OCI-LY1 (cell line): ENCODE data around the gene CCR9.

ENCODE experiments used
- H2AFZ ChIP-seq: fragments of 200-600 bp; sonication (generic), shearing (Covaris generic); 2 replicates; pipeline ENCODE4 v1.6.0; 2014; ENCODE audit warnings: antibody characterized with exemption, mild to moderate bottlenecking, low read length
- H3F3A ChIP-seq: fragments of 200-600 bp; sonication (generic), shearing (Covaris generic); 2 replicates; pipeline ENCODE4 v1.6.0; 2014; ENCODE audit warnings: mild to moderate bottlenecking, antibody characterized with exemption, low read length, moderate library complexity; ENCODE audit not compliant: insufficient read depth
- H3K27ac ChIP-seq: fragments of 200-600 bp; sonication (generic); 2 replicates; pipeline ENCODE4 v1.5.1; 2014; ENCODE audit warnings: low read length, mixed run types, mild to moderate bottlenecking, low read depth; ENCODE audit not compliant: poor library complexity, severe bottlenecking
- H3K27me3 ChIP-seq: fragments of 200-600 bp; sonication (generic); 2 replicates; pipeline ENCODE4 v1.6.0; 2014; ENCODE audit warnings: antibody characterized with exemption, mild to moderate bottlenecking, low read length, moderate library complexity; ENCODE audit not compliant: insufficient read depth
- H3K36me3 ChIP-seq: fragments of 200-600 bp; sonication (generic); 2 replicates; pipeline ENCODE4 v1.6.1; 2014; ENCODE audit warnings: mild to moderate bottlenecking, antibody characterized with exemption, low read length, moderate library complexity, mixed read lengths; ENCODE audit not compliant: insufficient read depth
- H3K4me1 ChIP-seq: fragments of 200-600 bp; sonication (generic); 2 replicates; pipeline ENCODE4 v1.5.1; 2014; ENCODE audit warnings: mild to moderate bottlenecking, low read length, moderate library complexity; ENCODE audit not compliant: insufficient read depth, severe bottlenecking
- H3K4me2 ChIP-seq: fragments of 200-600 bp; sonication (generic), shearing (Covaris generic); 2 replicates; pipeline ENCODE4 v1.6.1; 2014; ENCODE audit warnings: low read length
- H3K4me3 ChIP-seq: fragments of 200-600 bp; sonication (generic); 2 replicates; pipeline ENCODE4 v1.5.1; 2014; ENCODE audit warnings: low read length, low read depth, mild to moderate bottlenecking, mixed read lengths; ENCODE audit not compliant: poor library complexity, severe bottlenecking
- H3K79me2 ChIP-seq: fragments of 200-600 bp; shearing (Covaris generic); 2 replicates; pipeline ENCODE4 v1.6.1; 2016; ENCODE audit warnings: mixed run types, low read length, mixed read lengths; ENCODE audit not compliant: insufficient read depth
- H3K9ac ChIP-seq: fragments of 200-600 bp; sonication (generic), shearing (Covaris generic); 2 replicates; pipeline ENCODE4 v1.6.1; 2014; ENCODE audit warnings: mild to moderate bottlenecking, low read length, mixed read lengths
- H3K9me2 ChIP-seq: fragments of 200-600 bp; sonication (generic), shearing (Covaris generic); 2 replicates; pipeline ENCODE4 v1.6.1; 2014; ENCODE audit warnings: low read depth, mild to moderate bottlenecking, low read length, mixed read lengths
- H3K9me3 ChIP-seq: fragments of 200-600 bp; shearing (Covaris generic); 2 replicates; pipeline ENCODE4 v1.6.1; 2014; ENCODE audit warnings: low read length, mixed read lengths
- H4K20me1 ChIP-seq: fragments of 200-600 bp; sonication (generic), shearing (Covaris generic); 2 replicates; pipeline ENCODE4 v1.6.0; 2016; ENCODE audit warnings: mild to moderate bottlenecking, low read length; ENCODE audit not compliant: insufficient read depth
- CTCF ChIP-seq: fragments of 200-600 bp; sonication (generic), shearing (Covaris generic); IDR thresholded peaks from 2 replicates; pipeline ENCODE4 v1.5.1; 2017; ENCODE audit warnings: mild to moderate bottlenecking, antibody characterized with exemption, low read length, moderate library complexity, mixed read lengths
- EZH2 ChIP-seq: fragments of 200-600 bp; sonication (generic), shearing (Covaris generic); IDR thresholded peaks from 2 replicates; pipeline ENCODE4 v1.8.0; 2017; ENCODE audit warnings: borderline replicate concordance, mixed run types, mild to moderate bottlenecking, antibody characterized with exemption, low read length, moderate library complexity, mixed read lengths

Gene CCR9

DNA sequence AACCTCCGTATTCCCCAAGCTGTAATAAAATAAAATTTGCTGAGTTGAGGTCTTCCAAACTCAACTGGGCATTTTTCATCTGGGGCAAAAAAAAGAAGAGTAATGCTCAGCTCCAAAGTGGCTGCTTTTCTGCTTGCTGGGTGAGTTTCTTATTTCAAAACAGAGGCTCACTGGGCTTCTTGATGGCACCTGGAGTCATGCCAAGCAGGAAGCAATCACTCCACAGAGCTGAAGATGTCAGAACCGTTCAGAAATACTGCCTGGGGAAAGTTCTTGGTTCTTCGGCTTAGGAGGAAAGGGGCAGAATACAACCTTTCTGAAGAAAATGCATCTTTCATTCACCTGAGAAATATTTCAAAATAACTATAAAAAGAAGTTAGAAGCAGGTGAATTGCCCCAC lies 4.1 kb downstream of the CCR9 start:
- Histone ChIP-seq H3K27me3 (no peaks in the 10 kb centered on the region; the same call in 1 of the 2 replicates), H3K9me2 (no peaks in the 10 kb centered on the region), H3K9ac (no peak overlapping the region), H3K4me2 (no peak overlapping the region), H3K36me3 (no peaks in the 10 kb centered on the region; the same call in 1 of the 2 replicates), H3K27ac (no peak overlapping the region), H3K9me3 (no peaks in the 10 kb centered on the region), H3K4me1 (peaks cover 12% of the 10 kb centered on the region), H3F3A (no peaks in the 10 kb centered on the region), H3K4me3 (no peak overlapping the region), H2AFZ (no peak overlapping the region), H3K79me2 (no peaks in the 10 kb centered on the region), H4K20me1 (no peaks in the 10 kb centered on the region)
- TF ChIP-seq CTCF (no peak), EZH2 (no peak)

DNA sequence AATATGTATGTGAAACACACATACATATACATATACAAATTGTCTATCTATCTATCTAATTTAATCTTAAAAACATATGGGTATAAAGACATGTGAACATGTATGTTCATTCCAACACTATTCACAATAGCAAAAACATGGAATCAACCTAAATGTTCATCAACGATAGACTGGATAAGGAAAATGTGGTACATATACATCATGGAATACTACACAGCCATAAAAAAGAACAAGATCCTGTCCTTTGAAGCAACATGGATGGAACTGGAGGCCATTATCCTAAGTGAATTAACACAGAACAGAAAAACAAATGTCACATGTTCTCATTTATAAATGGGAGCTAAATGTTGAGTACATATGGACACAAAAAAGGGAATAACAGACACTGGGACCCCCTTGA lies 5.8 kb downstream of the CCR9 start:
- no peak overlapping the region for H3K4me2 ChIP-seq
- TF ChIP-seq CTCF: no peak
- TF ChIP-seq EZH2: no peak

GRCh38 chr3:45894015-45894414 lies 7.7 kb downstream of the CCR9 start:
- no peaks in the 10 kb centered on the region; the same call in 1 of the 2 replicates for H3K36me3 ChIP-seq
- H3K4me3 ChIP-seq: no peak overlapping the region
- H3K9me3 ChIP-seq: no peaks in the 10 kb centered on the region
- no peak overlapping the region for H3K27ac ChIP-seq
- no peak overlapping the region for H2AFZ ChIP-seq
- H3K4me1 ChIP-seq: peaks cover 12% of the 10 kb centered on the region
- H3F3A ChIP-seq: no peaks in the 10 kb centered on the region
- TF ChIP-seq EZH2 (no peak), CTCF (no peak)
- H3K79me2 ChIP-seq: no peaks in the 10 kb centered on the region
- H3K9me2 ChIP-seq: no peaks in the 10 kb centered on the region
- no peak overlapping the region for H3K9ac ChIP-seq
- H4K20me1 ChIP-seq: no peaks in the 10 kb centered on the region
- H3K27me3 ChIP-seq: no peaks in the 10 kb centered on the region; the same call in 1 of the 2 replicates
- H3K4me2 ChIP-seq: no peak overlapping the region

More for the DNA sequence above, 5.8 kb downstream of the CCR9 start:
- Histone ChIP-seq H3K9me3 (no peaks in the 10 kb centered on the region), H3K4me3 (no peak overlapping the region), H4K20me1 (no peaks in the 10 kb centered on the region), H3K4me1 (peaks cover 12% of the 10 kb centered on the region), H3F3A (no peaks in the 10 kb centered on the region), H3K9me2 (no peaks in the 10 kb centered on the region), H3K36me3 (no peaks in the 10 kb centered on the region; the same call in 1 of the 2 replicates), H2AFZ (no peak overlapping the region), H3K9ac (no peak overlapping the region), H3K27me3 (no peaks in the 10 kb centered on the region; the same call in 1 of the 2 replicates), H3K79me2 (no peaks in the 10 kb centered on the region), H3K27ac (no peak overlapping the region)
